Heart right ventricle (tissue), 16 donors: ENCODE results near the gene DDC. TPM values are rescaled to one million over a fixed set of nuclear protein-coding genes. Genes with fewer than 3 reads are reported as not detected.

Experiments used
- ATAC-seq, 8 donors: fragments of 200-7000 bp; cut with Tn5 transposase; one replicate each; pipeline ENCODE4 v1.9.1; 2020; ENCODE audit warnings: mild to moderate bottlenecking in 8 of 8, moderate library complexity in 8 of 8, moderate number of reproducible peaks in 1 of 8
- DNase-seq, 2 donors: peaks; one replicate each; pipeline ENCODE4 v3.0.0-alpha.2; 2020
- H3K27ac ChIP-seq, 10 donors: fragments of 200-600 bp; sonication (generic) in 2 of 10; one replicate each; pipeline versions ENCODE4 v1.5.0 to v1.8.0; 2020 to 2022; ENCODE audit warnings: mild to moderate bottlenecking in 3 of 10
- H3K27me3 ChIP-seq, 7 donors: fragments of 200-600 bp; one replicate each; pipeline ENCODE4 v1.8.0; 2021 to 2022; ENCODE audit warnings: mild to moderate bottlenecking in 2 of 7
- H3K36me3 ChIP-seq, 9 donors: fragments of 200-600 bp; sonication (generic) in 1 of 9; one replicate each; pipeline versions ENCODE4 v1.5.0 to v1.8.0; 2020 to 2022; ENCODE audit warnings: mild to moderate bottlenecking in 2 of 9
- H3K4me1 ChIP-seq, 9 donors: fragments of 200-600 bp; sonication (generic) in 1 of 9; one replicate each; pipeline versions ENCODE4 v1.5.0 to v1.8.0; 2020 to 2022; ENCODE audit warnings: mild to moderate bottlenecking in 4 of 9
- H3K4me3 ChIP-seq, 10 donors: fragments of 200-600 bp; sonication (generic) in 2 of 10; one replicate each; pipeline versions ENCODE4 v1.5.0 to v1.8.0; 2020 to 2022; ENCODE audit warnings: mild to moderate bottlenecking in 7 of 10, moderate library complexity in 2 of 10
- H3K9me3 ChIP-seq, 11 donors: fragments of 200-600 bp in 10 of 11; sonication (generic) in 2 of 11; one replicate each; pipeline versions ENCODE4 v1.5.0 to v1.8.0; 2013 to 2022; ENCODE audit warnings: mild to moderate bottlenecking in 2 of 11, control low read depth in 1 of 11, moderate library complexity in 1 of 11
- CTCF ChIP-seq, 9 donors: fragments of 200-600 bp; sonication (generic) in 2 of 9; IDR thresholded peaks; one replicate each; pipeline versions ENCODE4 v1.5.0 to v1.8.0; 2021 to 2022; ENCODE audit warnings: antibody characterized with exemption in 9 of 9, mild to moderate bottlenecking in 5 of 9, moderate library complexity in 1 of 9
- WGBS, 2 donors: extraction: QIAGEN DNeasy Blood & Tissue Kit; methylation state at CpG; one replicate each; pipeline ENCODE4 v1.1.7; 2013; ENCODE audit warnings: inconsistent platforms in 1 of 2; 5-methylcytosine and 5-hydroxymethylcytosine counted together
- intact Hi-C, 10 donors: fragments of 100-400 bp; cut with DNase I; formaldehyde crosslinking; loops; one replicate each; pipeline versions ENCODE4 v1.11.1 to v1.14.2; 2022
- polyA plus RNA-seq, 2 donors: library from polyadenylated mRNA; stranded (reverse); fragments of 200-250 nt; gene quantifications; one replicate each; pipeline ENCODE4 v1.2.3, GENCODE V29; 2013
- total RNA-seq, 10 donors: library from RNA; stranded (reverse); fragmentation: NEBNext Ultra II Directional in 3 of 10; extraction: Animal tissue kit (Norgen Biotek cat#: 25700) in 3 of 10; gene quantifications; one replicate each; pipeline versions ENCODE4 v1.2.1 to v1.2.4, GENCODE V29; 2021 to 2023
- donor health status: Arrhythmogenic right ventricular cardiomyopathy.
- donor health status: ischemic (EF 13 %, LVEDD 7.1; RV severe dilation, severe dysfunction).
- donor health status: healthy with polysubstance abuse.
- donor health status: DM: no; HTN: yes; CAD: no.
- donor health status: DM: no; HTN: no; CAD: no.
- donor health status: ischemic (EF 25% LVEDD 6.9; RV normal size, moderate dysfunction).
- donor health status: ischemic (EF 25% LVEDD 5.7; RV mildly dilated, moderate dysfunction).
- donor health status: healthy.
- donor health status: DM: yes; HTN: yes; CAD: no.
- donor health status: Ischemic cardiomyopathy.
- donor health status: ischemic (EF 35%, LVEDD 5.7; RV mildly dilated, moderate dysfunction).
- donor health status: nonischemic (EF 11% LVEDD 7.7; RV severe dilation, severe dysfunction).
- donor health status: DM: yes; HTN: yes; CAD: no.
- donor health status: PGD.
- donor health status: ischemic (EF 29% LVEDD 5.4; RV normal size, mild dysfunction).
- donor health status: nonischemic (EF 23%, LVEDD 6.1; RV moderate dilation, normal function).

DDC gene
- total and polyA plus RNA-seq, 12 donors: not detected

DNA sequence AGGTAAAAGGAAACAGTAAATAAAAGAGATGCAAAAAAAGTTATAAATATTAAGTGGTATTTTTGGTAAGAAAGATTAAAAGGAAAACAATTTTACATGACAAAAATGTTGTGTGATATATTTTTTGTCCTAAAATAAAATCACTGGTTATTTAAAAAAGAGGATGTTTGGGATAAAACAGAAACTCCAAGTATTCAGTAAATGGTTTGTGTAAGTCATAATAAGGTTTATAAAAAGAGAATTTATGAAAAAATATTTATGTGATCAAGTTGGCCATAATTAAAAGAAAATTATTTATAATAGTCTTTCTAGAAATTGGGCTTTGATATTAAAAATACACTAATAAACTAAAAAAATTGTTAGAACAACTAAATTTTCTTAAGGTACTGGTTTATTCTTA is 76.8 kb downstream of the DDC start:
- Histone ChIP-seq H3K36me3 (no peaks in the 10 kb centered on the region), H3K27me3 (peaks cover 0 to 9% (median 0%) of the 10 kb centered on the region in 7 donors), H3K4me1 (no peaks in the 10 kb centered on the region), H3K4me3 (no peak overlapping the region), H3K9me3 (peaks cover 0 to 10% (median 0%) of the 10 kb centered on the region in 11 donors), H3K27ac (no peak overlapping the region)
- DNase-seq: no peak
- no peak for ATAC-seq
- TF ChIP-seq CTCF (IDR thresholded peaks at IDR 0.05): no peak
- intact Hi-C loops: no loop called here

DNA sequence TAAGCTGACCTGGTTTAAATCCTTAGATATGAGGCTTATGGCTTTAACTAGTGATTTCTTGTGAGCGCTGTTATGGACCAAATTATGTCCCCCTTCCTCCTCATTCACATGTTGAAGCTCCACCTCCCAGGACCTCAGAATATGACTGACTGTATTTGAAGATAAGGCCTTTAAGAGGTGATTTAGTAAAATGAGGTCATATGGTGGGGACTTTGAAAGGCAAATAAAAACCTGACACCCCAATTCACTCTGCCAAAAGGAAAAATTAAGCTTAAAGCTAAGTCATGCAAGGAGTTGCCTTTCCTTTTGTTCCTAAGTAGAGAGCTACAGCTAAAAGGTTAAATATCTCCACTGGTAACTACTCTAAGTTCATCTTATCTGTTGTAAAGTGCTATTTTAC is 78.7 kb downstream of the DDC start:
- Histone ChIP-seq H3K4me1 (no peaks in the 10 kb centered on the region), H3K4me3 (no peak overlapping the region), H3K9me3 (peaks cover 0 to 10% (median 0%) of the 10 kb centered on the region in 11 donors), H3K27ac (no peak overlapping the region), H3K36me3 (no peaks in the 10 kb centered on the region), H3K27me3 (peaks cover 0 to 5% (median 0%) of the 10 kb centered on the region in 7 donors)
- ATAC-seq (no peak), DNase-seq (no peak)
- intact Hi-C loops: no loop called here
- 96 to 100% methylated on average over 1 of the region's 1 CpG for WGBS, 2 donors
- TF ChIP-seq CTCF (IDR thresholded peaks at IDR 0.05): no peak

DNA sequence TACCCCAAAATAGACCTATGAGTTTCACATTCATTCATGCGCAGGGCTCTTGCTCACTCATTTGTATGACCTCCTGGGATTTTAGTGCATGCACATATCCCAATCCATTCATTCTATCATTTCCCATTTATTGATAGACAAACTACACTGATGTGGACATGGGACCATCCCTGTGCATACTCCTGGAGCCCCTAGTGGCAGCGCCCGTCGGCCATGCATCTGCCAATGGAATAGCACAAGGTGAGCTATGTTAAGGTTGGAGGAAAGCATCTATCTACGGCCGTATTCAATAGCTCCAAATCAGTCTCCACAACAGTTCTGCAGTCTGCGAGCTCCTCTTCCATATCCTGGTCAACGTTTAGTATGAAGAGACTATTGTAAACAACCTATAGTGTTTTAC is 83.3 kb downstream of the DDC start:
- WGBS, 2 donors: 83 to 85% methylated on average over 8 of the region's 8 CpGs
- intact Hi-C loops: no loop called here

DNA sequence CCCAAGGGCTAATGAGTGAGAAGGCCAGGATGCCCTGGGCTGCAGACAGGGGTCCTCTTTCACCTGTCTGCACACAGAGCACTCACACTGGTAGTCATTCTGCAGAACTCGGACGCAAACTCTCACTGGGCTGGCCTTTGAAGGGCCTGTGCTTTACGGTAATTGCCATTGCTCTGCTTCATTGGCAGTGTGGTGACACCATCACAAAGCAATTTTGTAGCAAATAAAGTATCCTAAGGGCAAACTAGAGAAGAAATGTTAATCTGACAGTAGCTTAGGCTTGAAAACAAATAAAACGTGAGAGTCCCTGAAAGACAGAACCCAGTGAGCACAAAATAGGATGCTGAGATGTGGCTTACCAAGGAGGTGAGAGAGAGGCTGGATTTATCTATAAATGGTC is 84.4 kb downstream of the DDC start:
- Histone ChIP-seq H3K27me3 (no peaks in the 10 kb centered on the region), H3K36me3 (no peaks in the 10 kb centered on the region), H3K4me3 (no peak overlapping the region), H3K9me3 (no peaks in the 10 kb centered on the region), H3K4me1 (no peaks in the 10 kb centered on the region), H3K27ac (no peak overlapping the region)
- 45 to 67% methylated on average over 4 of the region's 4 CpGs for WGBS, 2 donors
- DNase-seq: no peak
- intact Hi-C loops: no loop called here
- no peak for TF ChIP-seq CTCF (IDR thresholded peaks at IDR 0.05)
- no peak for ATAC-seq

More for the DNA sequence above, 83.3 kb downstream of the DDC start:
- TF ChIP-seq CTCF (IDR thresholded peaks at IDR 0.05): no peak
- Histone ChIP-seq H3K27ac (no peak overlapping the region), H3K9me3 (no peaks in the 10 kb centered on the region), H3K36me3 (no peaks in the 10 kb centered on the region), H3K4me3 (no peak overlapping the region), H3K4me1 (no peaks in the 10 kb centered on the region), H3K27me3 (no peaks in the 10 kb centered on the region)
- ATAC-seq (no peak), DNase-seq (no peak)
